Measurements from ENCODE around the gene TRMT112.
"Not testable (repeated sequence)": the region's sequence is repeated elsewhere in the genome, so short reads cannot be mapped to it uniquely, and the experiment has no call there.

TRMT112 gene

DNA sequence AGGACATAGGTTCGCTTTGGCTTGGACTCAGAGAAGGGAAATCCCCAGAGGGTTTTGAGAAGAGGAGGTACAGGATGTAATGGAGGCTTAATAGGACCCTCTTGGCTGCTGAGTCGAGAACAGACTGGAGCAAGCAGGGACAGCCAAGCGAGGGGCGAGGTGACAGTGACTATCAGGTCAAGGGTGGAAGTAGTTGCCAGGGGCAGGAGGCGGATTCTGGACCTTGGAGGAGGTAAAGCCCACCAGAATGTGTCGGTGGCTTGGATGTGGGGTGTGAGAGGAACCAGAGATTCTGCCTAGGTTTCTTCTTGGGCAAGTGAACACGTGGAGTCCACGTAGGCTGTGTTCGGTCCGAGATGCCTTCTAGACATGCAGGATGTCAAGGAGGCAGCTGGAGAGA, 4.4 kb downstream of the TRMT112 start:
- no peak for DNase-seq (ENCODE audit: low read depth)

DNA sequence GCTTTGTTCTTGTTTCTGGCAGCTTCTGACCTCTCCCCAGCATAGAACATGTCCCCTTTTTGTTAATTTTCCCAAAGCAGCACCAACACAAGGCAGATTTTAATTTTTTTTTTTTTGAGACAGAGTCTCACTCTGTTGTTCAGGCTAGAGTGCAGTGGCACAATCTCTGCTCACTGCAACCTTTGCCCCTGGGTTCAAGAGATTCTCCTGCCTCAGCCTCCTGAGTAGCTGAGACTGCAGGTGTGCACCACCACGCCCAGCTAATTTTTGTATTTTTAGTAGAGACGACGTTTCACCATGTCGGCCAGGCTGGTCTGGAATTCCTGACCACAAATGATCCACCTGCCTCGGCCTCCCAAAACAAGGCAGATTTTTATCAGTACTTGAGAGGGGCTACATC, 9.6 kb downstream of the TRMT112 start:
- DNase-seq (ENCODE audit: low read depth) = not testable (repeated sequence)

DNA sequence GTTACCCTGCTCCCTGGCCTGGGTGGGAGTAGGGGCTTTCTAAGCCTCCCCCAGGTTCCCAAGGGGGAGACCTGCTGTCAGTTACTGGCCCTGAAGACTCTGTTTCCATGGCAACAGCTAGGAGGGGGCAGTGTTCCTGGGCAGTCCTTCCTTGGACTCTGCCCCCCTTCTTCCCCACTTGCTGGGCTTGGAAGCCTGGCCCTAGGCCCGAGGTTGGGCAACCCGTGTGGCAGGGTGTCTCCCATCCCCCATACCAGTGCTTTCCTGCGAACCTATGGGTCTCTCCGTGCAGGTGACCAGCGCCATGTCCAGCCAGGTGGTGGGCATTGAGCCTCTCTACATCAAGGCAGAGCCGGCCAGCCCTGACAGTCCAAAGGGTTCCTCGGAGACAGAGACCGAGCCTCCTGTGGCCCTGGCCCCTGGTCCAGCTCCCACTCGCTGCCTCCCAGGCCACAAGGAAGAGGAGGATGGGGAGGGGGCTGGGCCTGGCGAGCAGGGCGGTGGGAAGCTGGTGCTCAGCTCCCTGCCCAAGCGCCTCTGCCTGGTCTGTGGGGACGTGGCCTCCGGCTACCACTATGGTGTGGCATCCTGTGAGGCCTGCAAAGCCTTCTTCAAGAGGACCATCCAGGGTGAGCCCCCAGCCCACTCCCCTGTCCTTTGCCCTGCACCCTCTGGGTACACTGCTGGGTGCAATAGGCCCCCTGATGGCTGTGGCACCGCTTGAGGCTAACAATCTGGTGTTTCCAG, 10.3 kb downstream of the TRMT112 start:
- no peak for DNase-seq (ENCODE audit: low read depth)

DNA sequence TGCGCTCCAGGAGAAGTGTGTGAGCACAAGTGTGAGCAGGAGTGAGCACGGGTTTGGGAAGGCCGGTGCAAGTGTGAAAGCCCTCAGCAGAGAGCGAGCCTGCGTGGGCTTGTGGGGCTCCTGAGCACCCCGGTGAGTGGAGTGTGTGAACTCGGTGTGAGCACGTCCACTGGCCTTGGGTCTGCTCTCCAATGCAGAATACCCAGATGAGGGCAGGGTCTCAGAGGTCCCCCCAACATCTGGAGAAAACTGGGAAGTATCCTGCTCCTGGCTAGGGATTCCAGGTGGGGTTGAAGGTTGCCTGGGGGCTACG, 10.8 kb downstream of the TRMT112 start:
- no peak for DNase-seq (ENCODE audit: low read depth)

DNA sequence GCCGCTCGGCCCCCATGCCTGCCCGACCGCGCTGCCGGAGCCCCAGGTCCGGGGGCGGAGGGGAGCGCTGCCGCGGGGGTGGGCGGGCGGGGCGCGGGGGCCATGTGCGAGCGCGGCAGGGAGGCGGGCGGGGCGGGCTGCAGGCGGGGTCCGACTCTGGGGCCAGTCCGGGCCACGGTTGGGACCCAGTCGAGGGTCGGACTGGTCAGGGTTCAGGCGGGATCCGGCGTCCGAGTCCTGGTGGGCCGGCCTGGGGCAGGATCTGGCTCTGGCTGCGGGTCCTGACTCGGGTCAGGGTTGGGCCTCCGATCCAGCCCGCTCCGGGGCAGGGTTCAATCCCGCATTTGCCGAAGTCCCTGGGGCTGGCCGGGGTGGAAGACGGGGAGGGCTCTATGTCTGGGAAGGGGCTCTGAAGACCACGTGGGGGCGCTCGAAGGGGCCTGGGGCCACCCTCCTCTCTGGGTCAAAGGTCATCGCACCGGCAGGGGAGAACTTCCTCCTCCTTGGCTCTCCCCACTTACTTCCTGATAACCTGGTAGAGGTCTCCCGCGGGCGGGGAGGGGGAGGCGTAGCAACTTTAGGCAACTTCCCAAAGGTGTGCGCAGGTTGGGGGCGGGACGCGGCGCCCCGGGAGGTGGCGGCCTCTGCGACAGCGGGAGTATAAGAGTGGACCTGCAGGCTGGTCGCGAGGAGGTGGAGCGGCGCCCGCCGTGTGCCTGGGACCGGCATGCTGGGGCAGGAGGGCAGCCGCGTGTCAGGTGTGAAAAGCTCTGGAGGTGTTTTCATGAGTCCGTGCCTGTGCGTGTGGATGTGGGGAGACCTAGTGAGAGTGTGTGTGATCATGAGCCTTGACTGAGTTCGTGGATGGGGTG, 11.4 kb downstream of the TRMT112 start:
- peak; percentile 60 for DNase-seq (ENCODE audit: low read depth)

DNA sequence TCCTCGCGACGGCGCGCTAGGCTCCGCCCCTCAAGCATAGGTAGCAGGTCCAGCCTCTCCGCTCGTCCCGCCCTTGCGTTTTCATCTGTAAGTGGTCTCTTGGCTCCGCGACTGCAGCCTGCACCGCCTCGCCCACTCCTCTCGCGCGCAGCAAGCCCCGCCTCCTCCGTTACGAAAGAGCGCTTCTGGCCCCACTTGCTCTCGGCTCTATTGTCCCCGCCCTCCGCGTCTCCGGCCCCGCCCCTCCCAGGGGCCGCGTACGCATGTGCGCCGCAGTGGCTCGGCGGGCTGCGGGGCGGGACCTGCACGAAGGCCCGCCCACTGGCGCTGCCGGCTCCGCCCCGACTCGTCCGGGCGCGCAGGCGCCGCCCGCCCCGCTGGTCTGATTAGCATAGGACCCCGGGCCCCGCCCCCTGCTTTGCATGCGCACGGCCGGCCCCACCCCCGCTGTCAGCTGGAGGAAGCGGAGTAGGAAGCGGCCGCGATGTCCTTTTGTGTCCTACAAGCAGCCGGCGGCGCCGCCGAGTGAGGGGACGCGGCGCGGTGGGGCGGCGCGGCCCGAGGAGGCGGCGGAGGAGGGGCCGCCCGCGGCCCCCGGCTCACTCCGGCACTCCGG, 12.2 kb downstream of the TRMT112 start, which contains the start of gene ESRRA:
Gene ESRRA (plus strand): TSS at position 450 of the 616 bp plus-strand sequence. CDS start 1,656 bp downstream, outside the sequence.
- DNase-seq (ENCODE audit: low read depth) = peak; percentile 99

DNA sequence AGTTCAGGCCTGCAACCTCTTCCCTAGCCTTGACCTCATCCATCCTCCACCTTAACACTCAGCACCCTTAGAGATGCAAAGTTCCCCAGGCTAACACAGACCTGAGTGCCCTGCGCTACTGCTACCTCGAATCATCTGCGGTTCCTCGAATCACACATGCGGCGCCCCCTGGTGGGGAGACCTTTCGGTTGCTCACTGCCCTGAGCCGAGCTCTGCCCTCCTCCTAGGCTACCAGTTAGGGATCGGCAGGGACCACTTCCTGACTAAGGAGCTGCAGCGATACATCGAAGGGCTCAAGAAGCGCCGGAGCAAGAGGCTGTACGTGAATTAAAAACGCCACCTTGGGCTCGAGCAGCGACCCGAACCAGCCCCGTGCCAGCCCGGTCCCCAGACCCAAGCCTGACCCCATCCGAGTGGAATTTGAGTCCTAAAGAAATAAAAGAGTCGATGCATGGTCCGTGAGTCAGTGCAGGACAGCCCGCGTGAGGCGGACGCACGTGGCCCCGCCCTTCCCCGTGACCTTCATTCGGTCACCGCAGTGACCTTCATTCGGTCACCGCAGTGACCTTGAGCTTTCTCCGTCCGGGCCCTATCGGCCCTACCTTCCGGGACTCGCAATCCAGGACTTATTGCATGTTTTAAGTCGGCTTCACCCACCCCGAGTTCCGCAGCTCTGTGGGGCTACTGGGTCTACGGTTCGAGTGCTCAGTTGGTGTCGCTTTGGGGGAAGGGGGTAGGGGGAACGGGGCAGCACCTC, 12.9 kb downstream of the TRMT112 start:
- DNase-seq (ENCODE audit: low read depth) = peak; percentile 89

DNA sequence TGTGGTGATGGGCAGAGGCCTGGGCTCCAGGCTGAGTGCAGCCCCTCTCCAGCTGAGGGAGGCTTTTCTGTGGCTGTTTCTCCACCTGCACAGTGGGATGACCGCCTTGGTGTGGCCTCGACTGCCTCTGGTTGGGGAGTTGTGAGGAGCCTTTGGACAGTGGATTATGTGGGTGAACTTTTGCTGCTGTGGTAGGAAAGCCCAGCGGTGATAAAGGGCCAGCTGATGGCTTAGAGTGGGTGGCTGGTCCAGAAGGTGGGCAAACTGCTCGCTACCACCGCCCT, 13.4 kb downstream of the TRMT112 start:
- DNase-seq (ENCODE audit: low read depth) = no peak

DNA sequence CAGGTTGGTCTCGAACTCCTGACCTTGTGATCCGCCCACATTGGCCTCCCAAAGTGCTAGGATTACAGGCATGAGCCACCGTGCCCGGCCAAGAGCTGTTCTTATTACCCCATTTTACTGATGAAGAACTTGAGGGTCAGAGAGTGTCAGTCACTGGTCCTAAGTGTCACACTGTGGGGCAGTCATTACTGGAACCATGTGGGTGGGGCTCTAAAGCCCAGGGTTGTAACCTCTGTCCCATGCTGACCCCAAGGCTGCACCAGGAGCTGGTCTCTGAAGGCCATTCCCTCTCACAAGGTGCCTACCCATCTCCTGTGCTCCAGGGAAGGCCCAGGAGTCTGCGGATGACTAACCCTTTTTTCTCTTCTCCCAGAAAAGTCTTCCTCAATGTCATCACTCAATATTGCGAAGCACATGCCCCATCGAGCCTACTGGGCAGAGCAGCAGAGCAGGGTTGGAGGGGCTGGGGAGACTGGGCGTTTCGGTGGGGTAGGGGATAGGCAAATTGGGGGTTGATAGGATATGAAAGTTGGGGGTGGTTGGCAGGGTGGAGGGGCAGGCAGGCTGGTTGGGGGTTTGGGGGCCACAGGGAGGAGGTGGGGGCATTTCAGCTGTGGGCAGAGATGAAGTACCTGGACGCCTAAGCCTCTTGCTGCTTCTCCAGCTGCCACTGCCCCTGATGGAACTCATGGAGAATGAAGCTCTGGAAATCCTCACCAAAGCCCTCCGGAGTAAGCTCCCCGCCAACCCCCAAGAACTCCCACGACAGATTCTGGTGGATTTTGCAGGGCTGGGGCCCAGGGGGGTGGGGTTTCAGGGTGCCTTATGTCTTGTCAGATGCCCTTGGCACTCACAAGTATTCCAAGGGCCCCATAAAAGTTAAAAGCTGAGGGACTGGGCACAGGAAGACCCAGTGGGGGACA, 14.0 kb downstream of the TRMT112 start:
- DNase-seq (ENCODE audit: low read depth) = no peak

DNA sequence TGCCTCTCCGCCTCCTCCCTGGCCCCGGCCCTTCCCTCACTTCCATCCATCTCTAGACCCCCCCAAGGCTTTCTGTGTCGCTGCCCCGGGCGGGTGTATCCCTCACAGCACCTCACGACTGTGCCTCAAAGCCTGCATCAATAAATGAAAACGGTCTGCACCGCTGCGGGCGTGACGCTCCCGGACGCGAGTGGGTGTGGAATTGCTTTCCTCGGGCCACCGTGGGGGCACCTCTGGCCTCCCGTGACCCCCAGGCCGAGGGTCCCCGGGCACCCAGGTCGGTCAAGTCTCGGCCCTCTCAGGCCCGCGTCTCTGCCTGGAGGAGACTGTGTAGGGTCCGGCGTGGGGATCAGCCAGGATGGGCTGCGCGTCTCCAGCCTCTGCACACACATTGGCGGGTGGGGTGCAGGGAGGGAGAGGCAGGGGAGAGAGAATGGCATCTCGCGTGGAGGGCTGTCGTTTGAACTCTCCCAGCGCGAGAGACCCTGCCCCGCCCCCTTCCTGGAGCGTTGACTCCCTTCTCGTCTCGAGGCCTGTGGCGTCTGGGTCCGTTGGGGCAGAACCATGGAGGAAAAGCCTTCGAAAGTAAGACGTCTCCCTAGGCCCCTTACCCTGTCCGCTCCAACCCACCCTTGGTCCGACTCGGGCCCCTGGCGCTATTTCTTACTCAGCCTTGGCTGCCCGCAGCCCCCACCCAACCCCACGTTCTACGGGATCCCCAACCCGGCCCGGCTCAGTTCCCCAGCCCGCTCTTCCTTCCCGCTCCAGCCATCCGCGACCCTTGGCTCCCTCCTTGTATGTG, 17.3 kb downstream of the TRMT112 start, which contains the start of gene CATSPERZ:
Gene CATSPERZ (plus strand): TSS at position 512 of the 802 bp plus-strand sequence. CDS start 53 bp downstream, at position 565.
- no peak for DNase-seq (ENCODE audit: low read depth)

DNA sequence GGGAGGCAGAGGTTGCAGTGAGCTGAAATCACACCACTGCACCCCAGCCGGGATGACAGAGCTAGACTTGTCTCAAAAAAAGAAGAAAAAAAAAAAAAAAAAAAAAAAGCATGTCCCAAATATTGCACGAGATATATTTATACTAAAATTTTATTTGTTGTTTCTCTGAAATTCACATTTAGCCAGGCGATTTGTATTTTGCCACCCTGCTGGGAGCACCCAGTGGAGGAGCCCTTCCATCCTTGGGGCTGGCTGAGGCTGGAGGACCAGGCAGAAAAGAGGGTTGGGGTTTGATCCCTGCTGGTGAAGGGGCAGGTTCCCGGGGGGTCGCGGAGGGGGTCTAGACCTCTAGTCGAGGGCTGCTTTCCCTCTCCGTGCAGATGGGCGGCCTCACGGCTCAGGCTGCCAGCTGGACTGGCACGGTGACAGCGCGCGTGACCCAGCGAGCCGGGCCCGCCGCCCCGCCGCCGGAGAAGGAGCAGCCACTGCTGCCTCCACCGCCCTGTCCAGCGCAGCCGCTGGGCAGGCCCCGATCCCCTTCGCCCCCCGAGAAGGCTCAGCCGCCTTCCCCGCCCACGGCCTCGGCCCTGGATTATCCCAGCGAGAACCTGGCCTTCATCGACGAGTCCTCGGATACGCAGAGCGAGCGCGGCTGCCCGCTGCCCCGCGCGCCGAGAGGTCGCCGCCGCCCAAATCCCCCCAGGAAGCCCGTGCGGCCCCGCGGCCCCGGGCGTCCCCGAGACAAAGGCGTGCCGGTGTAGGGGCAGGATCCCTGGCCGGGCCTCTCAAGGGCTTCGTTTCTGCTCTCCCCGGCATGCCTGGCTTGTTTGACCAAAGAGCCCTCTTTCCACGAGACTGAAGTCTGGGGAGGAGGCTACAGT, 18.2 kb downstream of the TRMT112 start:
- no peak for DNase-seq (ENCODE audit: low read depth)

DNA sequence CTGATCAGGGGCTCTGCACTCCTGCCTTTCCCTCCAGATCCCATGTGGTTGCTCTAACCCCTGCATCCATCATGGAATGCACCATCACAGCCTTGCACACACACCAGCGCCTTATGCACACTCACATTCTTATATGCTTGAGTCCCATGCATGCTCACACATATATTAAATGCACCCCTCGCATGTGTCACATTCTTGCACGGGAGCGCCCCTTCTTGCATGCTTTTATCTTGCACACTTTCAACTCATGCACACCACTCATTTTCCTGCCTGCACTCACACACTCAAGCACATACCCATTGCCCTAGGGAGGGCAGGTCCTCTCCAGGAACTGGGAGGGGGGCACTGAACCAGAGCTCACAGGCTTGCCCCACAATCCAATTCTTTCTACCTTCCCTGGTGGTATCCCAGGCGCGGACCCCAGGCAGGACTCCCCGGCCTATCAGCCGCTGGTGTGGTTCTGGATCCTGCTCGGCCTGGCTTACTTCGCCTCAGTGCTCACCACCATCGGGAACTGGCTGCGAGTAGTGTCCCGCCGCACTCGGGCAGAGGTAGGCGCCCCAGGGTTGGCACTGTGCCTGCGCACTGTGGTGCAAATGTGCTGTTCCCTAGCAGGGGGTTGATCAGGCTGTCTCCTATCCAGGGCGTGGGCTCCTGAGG, 19.5 kb downstream of the TRMT112 start:
- no peak for DNase-seq (ENCODE audit: low read depth)

DNA sequence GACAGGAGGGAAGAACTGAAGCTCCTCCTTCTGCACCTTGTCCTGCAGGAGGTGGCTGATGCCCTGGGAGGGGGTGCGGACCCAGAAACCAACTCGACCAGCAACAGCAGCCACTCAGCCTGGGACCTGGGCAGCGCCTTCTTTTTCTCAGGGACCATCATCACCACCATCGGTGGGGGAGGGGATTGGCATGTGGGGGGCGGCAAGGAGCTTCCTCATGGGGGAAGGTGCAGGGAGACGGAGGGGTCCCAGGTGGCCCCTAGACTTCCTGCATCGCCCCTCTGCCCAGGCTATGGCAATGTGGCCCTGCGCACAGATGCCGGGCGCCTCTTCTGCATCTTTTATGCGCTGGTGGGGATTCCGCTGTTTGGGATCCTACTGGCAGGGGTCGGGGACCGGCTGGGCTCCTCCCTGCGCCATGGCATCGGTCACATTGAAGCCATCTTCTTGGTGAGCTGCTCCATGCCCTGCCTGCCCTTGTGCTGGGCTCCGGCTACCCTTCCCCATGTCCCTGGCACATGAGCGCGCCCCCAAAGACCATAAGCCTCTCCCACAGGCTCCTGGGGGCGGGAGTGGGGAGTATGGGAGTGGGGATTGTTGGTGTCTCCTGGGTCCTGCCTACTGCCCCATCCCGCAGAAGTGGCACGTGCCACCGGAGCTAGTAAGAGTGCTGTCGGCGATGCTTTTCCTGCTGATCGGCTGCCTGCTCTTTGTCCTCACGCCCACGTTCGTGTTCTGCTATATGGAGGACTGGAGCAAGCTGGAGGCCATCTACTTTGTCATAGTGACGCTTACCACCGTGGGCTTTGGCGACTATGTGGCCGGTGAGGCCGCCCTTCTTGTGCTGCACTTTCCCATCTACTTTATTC, 20.3 kb downstream of the TRMT112 start:
- no peak for DNase-seq (ENCODE audit: low read depth)

DNA sequence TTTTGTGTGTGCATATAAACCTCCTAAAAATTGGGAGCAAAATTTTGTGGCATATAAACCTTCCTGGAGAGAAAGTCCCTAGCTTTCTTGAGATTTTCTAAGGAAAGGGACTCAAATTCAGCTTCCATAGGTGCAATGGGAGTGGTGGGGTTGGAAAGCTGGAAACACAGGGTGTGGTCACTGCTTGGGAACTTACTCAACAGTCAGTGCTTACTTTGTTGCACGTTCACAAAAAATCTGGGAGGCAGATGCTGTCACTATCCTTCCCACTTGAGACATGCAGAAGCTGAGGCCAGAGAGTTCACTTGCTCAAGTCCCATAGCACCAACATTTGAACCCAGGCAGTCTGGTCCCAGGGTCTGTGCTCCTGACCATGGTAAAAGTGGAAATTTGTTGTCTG, 21.1 kb downstream of the TRMT112 start:
- no peak for DNase-seq (ENCODE audit: low read depth)

DNA sequence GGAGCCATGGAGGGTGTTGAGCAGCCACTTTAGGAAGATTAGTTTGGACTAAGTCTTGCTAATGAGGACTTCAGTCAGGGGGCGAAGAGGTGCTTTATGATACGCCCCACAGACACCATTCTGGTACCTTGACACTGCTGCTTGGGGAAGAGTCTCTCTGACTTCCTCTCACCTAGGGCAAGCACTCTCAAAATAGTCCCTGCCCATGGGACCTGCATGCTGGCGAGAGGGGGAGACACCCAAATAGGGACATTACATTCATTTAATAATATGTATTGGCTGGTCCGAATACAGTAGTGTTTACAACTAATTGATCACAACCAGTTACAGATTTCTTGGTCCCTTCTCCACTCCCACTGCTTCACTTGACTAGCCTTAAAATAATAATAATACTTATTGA, 21.6 kb downstream of the TRMT112 start:
- DNase-seq (ENCODE audit: low read depth) = no peak

DNA sequence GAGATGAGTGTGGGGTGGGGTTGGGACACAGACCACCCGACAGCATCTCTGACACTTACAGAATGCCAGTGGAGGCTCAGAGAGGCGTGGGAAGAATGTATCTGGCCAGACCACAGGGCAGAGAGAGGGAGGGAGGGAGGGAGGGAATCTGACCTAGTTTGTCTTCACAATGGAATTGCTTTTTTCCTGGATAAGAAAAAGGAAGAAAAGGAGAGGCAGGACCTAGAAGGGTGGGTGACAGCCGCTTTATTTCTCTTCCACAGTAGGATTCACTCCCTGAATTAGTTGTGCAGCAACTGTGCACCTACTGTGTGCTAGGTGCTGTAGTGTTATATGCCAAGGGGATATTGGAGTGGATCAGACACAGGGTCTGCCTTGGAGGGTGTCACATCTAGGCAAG, 22.6 kb downstream of the TRMT112 start:
- DNase-seq (ENCODE audit: low read depth) = no peak

DNA sequence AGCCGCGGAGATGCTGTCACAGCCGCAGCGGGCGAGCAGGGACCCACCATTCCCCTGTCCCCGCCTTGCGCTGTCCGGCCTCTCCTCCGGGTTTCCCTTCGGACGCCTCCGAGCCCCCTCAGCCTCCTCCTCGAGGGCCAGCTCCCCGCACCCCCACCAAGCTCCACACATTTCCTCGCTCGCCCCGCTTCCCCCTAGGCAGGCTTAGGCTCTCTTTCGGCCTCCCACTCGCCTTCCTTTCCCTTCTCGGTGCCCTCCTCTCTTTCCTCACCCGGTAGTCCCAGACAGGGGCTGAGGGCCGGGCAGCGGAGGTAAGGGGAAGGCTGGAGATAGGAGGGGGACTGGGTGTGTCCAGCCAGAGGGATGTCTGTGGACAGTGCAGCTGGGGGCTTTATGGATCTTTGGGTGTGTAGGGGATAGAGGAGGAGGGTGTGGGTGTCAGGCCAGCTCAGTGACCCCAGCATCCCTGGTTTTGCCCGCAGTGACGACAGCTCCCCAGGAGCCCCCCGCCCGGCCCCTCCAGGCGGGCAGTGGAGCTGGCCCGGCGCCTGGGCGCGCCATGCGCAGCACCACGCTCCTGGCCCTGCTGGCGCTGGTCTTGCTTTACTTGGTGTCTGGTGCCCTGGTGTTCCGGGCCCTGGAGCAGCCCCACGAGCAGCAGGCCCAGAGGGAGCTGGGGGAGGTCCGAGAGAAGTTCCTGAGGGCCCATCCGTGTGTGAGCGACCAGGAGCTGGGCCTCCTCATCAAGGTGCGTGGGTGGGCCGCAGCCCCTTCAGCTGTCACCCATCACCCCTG, 24.7 kb downstream of the TRMT112 start:
- DNase-seq (ENCODE audit: low read depth) = no peak

Measured in activated T-helper 9 cell treated with anti-CD3 and anti-CD28 coated beads, Interleukin-2, amount 50 U/mL, for 16 hours (primary cell).